ENCODE measurements around the gene C1orf116.
"Not testable (repeated sequence)": the region's sequence is repeated elsewhere in the genome, so short reads cannot be mapped to it uniquely, and the experiment has no call there.

The C1orf116 gene

DNA sequence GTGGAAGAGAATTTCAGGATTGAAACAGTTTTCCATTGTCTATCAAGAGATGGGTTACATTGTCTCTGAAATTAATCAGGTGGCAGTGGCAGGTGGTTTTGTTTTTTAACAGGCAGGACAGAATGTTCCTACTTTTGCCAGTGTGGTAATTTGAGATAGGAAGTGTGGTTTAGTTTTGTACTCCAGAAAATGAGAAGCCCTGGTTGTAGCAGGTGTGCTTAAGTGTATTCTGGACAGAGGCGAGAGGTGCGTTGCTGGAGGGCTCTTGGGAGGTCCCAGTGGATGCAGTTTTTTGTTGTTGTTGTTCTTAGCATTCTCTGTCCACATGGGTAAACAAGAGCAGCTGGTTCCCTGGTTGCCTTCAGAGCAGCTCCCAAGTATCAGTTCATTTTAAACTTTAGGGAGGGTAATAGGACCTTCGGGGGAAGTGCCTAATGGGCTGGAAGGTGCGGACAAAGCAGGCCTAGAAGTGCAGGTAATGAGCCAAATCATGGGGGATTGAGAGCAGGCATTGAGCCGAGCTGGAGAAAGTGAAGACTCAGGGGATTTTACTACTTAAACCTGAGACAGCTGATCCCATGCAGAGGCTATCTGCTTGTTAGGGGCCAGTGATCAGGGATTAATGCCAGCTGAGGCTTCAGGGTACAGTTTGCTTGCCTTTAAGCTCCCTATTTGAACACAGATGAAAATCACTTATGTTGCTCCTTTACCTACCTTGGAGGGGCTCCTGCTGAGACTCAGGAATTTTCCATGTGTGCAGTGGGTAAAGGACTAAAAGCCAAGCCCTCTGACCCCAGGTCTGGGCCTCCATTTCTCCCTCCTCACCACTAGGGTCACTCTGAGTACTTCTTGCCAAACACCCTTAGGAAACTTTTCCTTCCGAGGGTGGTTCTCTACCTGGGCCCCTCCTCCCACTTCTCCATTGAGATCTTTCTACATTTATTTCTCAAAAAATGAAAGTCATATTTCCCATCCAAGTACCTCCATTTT is 26.6 kb upstream of the C1orf116 start:
- DNase-seq, result peak; percentile 86

GRCh38 chr1:207058252-207058651 is 25.7 kb upstream of the C1orf116 start:
- DNase-seq, result no peak

- DNase-seq, result no peak
These were observed 24.1 kb upstream of the C1orf116 start for GRCh38 chr1:207056673-207057072.

- no peak for DNase-seq
These were observed 22.9 kb upstream of the C1orf116 start for GRCh38 chr1:207055386-207056001.

- no peak for DNase-seq
These were observed 21.9 kb upstream of the C1orf116 start for GRCh38 chr1:207054491-207054890.

GRCh38 chr1:207052911-207053769 is 20.6 kb upstream of the C1orf116 start, which contains the start of gene PFKFB2:
PFKFB2 (plus strand) TSS chr1:207053275; CDS start chr1:207054718, 1,443 bp downstream.
- DNase-seq, result peak; percentile 99

GRCh38 chr1:207051191-207051943 is 18.8 kb upstream of the C1orf116 start, which contains the start of gene YOD1:
YOD1 (minus strand) TSS chr1:207051208; CDS start chr1:207051030, 178 bp downstream.
- peak; percentile 56 for DNase-seq

GRCh38 chr1:207050480-207051190 is 18.1 kb upstream of the C1orf116 start:
- peak; percentile 95 for DNase-seq

GRCh38 chr1:207049974-207050391 is 17.4 kb upstream of the C1orf116 start:
- DNase-seq, result peak; percentile 54

- no peak for DNase-seq
These were observed 17.0 kb upstream of the C1orf116 start for GRCh38 chr1:207049514-207049913.

DNA sequence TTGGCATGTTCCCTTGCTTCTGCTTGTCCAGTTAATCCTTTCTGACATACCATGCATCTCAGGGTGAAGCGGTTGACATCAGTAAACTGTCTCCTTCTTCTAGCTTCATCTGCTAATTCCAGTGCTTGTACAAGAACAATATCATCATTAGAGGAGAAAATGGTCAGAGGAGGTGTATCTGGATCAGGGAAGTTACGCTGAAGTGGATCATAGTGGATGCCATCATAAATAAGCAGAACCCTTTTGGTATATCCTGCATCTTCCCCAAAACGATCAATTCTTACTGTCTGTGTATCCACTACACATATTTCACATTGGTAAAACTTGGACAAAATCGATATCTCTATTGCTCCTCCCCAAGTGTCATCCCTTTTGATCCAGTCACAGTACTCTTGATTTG is 16.5 kb upstream of the C1orf116 start:
- no peak for DNase-seq

DNA sequence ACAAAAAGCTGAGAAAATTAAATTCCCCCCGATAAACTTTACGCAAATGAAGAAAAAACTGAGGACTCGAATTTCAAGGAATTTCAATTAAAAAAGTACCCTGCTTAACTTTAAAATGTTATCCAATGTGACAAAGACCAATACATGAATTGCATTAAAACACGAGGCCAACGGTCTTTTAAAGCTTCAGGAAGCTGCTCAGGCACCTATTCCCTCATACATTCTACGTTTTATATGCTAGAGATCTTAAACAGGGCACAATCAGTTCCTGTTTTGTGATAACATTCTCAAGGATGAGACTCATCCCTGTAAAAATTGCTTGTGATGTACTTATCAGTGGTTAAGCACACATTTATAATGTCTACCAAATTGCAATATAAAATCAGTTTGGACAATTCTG is 15.5 kb upstream of the C1orf116 start:
- no peak for DNase-seq

DNA sequence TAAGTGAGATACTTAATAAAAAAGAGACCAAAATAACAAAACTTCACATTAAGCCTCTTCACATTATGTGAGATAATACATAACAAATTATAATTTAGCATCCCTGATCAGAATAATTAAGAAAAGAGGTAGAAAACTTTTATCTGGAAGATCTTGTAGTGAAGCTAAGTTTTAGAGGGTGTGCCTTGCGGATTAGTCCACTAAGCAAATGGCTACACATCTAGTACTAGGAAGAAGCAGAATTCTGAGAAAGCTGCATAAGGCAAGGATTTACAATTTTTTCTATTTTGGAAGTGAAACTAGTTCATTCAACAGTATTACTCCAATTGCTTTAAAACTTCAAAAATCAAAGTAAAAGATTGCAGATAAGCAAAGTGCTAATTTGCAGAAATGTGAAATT is 14.9 kb upstream of the C1orf116 start:
- no peak for DNase-seq

DNA sequence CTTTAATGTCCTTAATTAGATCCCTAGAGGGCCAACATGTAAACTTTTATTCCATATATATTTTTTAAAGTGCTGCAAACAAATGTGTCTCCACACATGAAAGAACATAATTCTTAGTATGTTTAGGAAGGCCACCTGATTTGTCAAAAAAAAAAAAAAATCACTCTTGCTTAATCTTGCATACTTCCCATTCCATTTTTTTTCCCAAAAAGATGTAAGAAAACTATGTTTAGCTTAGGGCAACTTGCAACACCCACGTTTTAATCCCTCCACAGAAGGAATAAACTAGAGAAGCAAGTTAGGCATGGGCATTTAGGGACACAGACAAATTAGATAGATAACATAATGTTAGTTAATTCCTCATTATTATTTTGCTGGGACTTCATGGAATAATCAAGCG is 12.9 kb upstream of the C1orf116 start:
- no peak for DNase-seq

- DNase-seq, result not testable (repeated sequence)
These were observed 8.8 kb upstream of the C1orf116 start for GRCh38 chr1:207041397-207041796.

DNA sequence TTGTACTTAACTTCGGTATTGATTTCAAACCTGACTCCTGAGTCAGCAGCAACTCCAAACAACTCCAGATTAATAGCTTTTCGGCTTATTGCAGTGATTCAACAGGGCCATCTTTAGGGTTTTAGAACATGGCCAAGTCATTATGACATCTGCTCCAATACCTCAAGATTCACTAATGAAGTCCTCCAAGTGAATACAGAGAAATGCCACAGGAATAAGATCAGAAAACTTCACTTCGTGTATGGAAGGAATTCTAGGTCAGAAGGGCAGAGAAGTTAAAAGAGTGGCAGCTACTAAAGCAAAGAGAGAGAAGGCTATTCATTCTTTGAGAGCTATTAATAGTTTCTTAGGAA is 7.6 kb upstream of the C1orf116 start:
- DNase-seq, result no peak

DNA sequence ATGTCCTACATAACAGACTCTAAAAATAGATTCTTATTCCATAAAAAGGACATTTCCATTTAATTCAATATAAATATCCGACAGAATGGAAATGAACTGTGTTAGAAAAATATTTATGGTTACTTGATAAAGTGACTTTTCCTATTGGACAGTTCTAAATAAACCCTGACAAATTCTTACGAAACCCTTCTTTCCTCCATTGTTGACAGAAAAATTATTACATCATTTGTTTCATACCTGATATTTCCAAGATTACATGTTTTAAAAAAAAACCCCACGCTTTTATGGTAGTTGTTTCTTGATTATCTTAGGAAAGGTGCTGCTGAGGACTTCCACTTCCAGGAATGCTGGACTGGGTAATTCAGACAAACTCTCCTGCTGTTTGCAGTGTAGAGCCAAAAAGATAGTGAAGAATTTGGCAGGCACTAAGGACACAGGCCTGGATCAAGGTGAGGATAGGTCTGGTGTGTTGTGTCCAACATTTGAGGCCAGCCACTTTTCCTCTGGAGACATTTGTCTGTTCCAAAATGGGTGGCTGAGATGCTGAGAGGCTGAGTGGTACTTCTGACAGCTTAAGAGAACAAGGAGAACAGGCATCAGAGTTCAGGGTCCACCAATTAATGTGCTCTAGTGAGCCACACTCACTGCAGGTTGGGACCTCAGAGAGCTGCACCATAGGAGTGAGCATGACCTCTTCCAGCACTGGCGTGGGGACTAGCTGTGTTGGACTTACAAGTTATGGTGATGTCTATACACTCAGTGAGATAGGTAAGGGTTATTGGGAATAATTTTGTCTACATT is 7.0 kb upstream of the C1orf116 start:
- no peak for DNase-seq

DNA sequence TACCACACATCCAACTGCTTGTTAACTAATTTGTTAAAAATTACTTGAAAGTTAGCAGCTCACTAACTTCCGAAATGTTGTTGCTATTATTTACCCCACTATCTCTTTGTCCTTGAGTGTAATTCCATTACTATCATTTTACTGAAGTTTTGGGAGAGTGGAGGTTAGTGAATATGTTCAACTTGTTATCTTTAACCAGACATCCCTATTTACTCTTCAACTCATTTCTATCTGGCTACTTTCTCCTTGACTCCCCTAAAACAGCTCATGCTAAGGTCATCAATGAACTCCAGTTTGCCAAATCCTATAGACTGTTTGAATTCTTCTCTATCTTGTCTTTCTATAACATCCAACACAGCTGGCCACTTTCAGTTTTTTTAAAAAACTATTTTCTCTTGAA is 4.3 kb upstream of the C1orf116 start:
- no peak for DNase-seq

DNA sequence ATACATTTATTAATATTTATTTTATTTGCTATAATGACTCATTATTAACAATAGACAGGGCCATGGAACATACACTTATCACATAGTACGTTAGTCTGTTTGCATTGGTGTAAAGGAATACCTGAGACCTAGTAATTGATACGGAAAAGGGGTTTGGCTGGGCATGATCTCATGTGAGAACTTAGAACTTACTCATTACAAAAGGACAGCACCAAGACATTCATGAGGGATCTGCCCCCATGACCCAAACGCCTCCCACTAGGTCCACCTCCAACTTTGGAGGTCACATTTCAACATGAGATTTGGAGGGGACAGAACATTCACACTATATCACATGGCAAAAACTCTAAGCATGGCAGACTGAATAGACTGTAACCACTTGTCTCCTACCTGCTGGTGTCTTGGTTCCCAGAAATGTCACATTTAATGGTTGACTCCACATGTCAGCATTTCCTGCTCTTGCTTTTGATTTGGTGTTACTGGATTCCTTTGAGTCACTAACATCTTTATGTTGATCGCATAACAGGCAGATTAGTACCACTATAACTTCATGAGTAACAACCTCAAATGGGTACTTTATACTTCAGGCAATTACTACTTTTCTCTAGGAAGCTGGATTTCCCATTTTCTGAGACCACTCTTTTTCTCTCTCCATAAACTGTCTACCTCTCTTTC is 3.5 kb upstream of the C1orf116 start:
- DNase-seq, result no peak

GRCh38 chr1:207034998-207035397 is 2.4 kb upstream of the C1orf116 start:
- DNase-seq, result no peak

All from NCI-H345 (cell line).